Mononuclear cell (primary cell): Measurements from ENCODE around the gene NDUFS8. TPM values are rescaled to one million over a fixed set of nuclear protein-coding genes. Genes with fewer than 3 reads are reported as not detected.

Source experiments
- total RNA-seq: library from RNA; depleted of rRNA; stranded (reverse); fragments of >200 nt; gene quantifications from one replicate; pipeline ENCODE4 v1.2.3, GENCODE V29; 2012

Gene NDUFS8
- total RNA-seq, 1 donor, result 22.1 TPM

Other genes with a start within 250 kb of the NDUFS8 start
- gene UNC93B1, start 26.6 kb upstream of the NDUFS8 start, total RNA-seq, result 62.7 TPM
- 19.6 TPM for gene ALDH3B1, start 20.4 kb upstream of the NDUFS8 start, total RNA-seq
- gene TCIRG1, start 8.3 kb downstream of the NDUFS8 start, total RNA-seq, result 213 TPM
- 23.1 TPM for gene CHKA, start 90.7 kb downstream of the NDUFS8 start, total RNA-seq
- 20.0 TPM for gene KMT5B, start 182.6 kb downstream of the NDUFS8 start, total RNA-seq
- gene C11orf24, start 241.3 kb downstream of the NDUFS8 start, total RNA-seq, result 4.4 TPM